B cell (primary cell): Measurements from ENCODE around the gene ZDHHC1.

Experiments
- CTCF ChIP-seq: fragments of 200-600 bp; IDR thresholded peaks from one replicate; pipeline ENCODE4 v1.8.0; 2022; ENCODE audit warnings: antibody characterized with exemption, mild to moderate bottlenecking
- EZH2 ChIP-seq: IDR thresholded peaks from 2 replicates; pipeline ENCODE4 v1.6.1; 2012; ENCODE audit warnings: borderline replicate concordance, low read depth, mild to moderate bottlenecking, moderate library complexity, low read length; ENCODE audit not compliant: insufficient read depth, poor library complexity, severe bottlenecking

DNA sequence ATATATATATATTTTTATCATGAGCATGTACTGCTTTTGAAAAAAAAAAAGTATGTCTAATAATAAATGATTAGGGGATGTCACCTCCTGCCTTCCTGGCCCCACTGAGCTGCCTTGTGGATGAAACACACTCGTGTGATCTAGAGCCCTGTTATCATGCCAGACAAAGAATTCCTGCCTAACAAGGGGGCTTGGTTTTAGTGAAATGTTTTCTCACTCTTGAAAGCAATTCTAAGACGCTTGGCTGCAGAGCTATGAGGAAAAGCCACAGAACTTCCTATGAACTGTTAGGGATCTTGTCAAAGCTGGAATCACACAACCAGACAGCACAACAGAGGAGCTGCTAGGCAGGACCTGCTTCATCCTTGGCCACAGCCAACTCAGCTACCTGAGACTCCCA is 4.0 kb downstream of the ZDHHC1 start:
- TF ChIP-seq CTCF (no peak), EZH2 (no peak)
